Stimulated activated CD8-positive, alpha-beta memory T cell treated with anti-CD3 and anti-CD28 coated beads, Interleukin-7, amount 100 ng/mL, for 4 hours (primary cell): ENCODE data around the gene SPG7.

Source experiments
- DNase-seq, 2 donors: peaks; one replicate each; pipeline ENCODE4 v3.0.0-alpha.2; 2020; ENCODE audit warnings: low read depth in 2 of 2

The SPG7 gene

GRCh38 chr16:89600427-89600826, 92.2 kb downstream of the SPG7 start:
- no peak for DNase-seq

- DNase-seq: no peak
These were observed 92.8 kb downstream of the SPG7 start for GRCh38 chr16:89600956-89601355.

GRCh38 chr16:89601906-89602272, 93.7 kb downstream of the SPG7 start:
- no peak for DNase-seq

GRCh38 chr16:89602273-89602951, 94.2 kb downstream of the SPG7 start:
- peak; percentile 65 to 76 for DNase-seq

- DNase-seq: no peak
These were observed 94.9 kb downstream of the SPG7 start for GRCh38 chr16:89602952-89603590.

GRCh38 chr16:89604764-89605163, 96.6 kb downstream of the SPG7 start:
- no peak for DNase-seq

GRCh38 chr16:89605186-89605970, 97.2 kb downstream of the SPG7 start:
- DNase-seq: no peak

- no peak for DNase-seq
These were observed 97.8 kb downstream of the SPG7 start for GRCh38 chr16:89606006-89606405.
